Esophagus squamous epithelium (tissue), 5 donors: Measurements from ENCODE around the gene DOK6. TPM values are rescaled to one million over a fixed set of nuclear protein-coding genes. Genes with fewer than 3 reads are reported as not detected.

Experiments used
- DNase-seq: peaks from one replicate; lab custom pipeline; 2025; lab: John Stamatoyannopoulos, UW
- H3K27ac ChIP-seq, 4 donors: fragments of 200-600 bp; sonication (generic); one replicate each; pipeline ENCODE4 v1.5.1; 2016 to 2019; ENCODE audit warnings: mild to moderate bottlenecking in 1 of 4
- H3K27me3 ChIP-seq, 4 donors: fragments of 200-600 bp; sonication (generic); 1 replicate in 3 of 4; 2 replicates in 1 of 4; pipeline versions ENCODE4 v1.5.1 to v1.6.0; 2017 to 2021; ENCODE audit warnings: antibody characterized with exemption in 1 of 4
- H3K36me3 ChIP-seq, 3 donors: fragments of 200-600 bp; sonication (generic); one replicate each; pipeline ENCODE4 v1.5.1; 2016 to 2019
- H3K4me1 ChIP-seq, 3 donors: fragments of 200-600 bp; sonication (generic); one replicate each; pipeline ENCODE4 v1.5.1; 2017 to 2019
- H3K4me3 ChIP-seq, 4 donors: fragments of 200-600 bp; sonication (generic); 1 replicate in 3 of 4; 2 replicates in 1 of 4; pipeline ENCODE4 v1.5.1; 2016 to 2019; ENCODE audit warnings: mild to moderate bottlenecking in 2 of 4, moderate library complexity in 1 of 4
- H3K9me3 ChIP-seq, 3 donors: fragments of 200-600 bp; sonication (generic); one replicate each; pipeline ENCODE4 v1.5.1; 2016 to 2019
- POLR2A ChIP-seq, 4 donors: fragments of 450-650 bp; IDR thresholded peaks; one replicate each; pipeline ENCODE4 v1.6.1; 2017; ENCODE audit warnings: antibody characterized with exemption in 4 of 4, mild to moderate bottlenecking in 4 of 4, moderate library complexity in 3 of 4
- WGBS, 2 donors: methylation state at CpG; one replicate each; pipeline ENCODE4 v1.1.5; 2018; 5-methylcytosine and 5-hydroxymethylcytosine counted together
- intact Hi-C: fragments of 100-400 bp; cut with DNase I; formaldehyde crosslinking; loops from one replicate; pipeline ENCODE4 v1.15.0; 2022
- total RNA-seq, 4 donors: library from RNA; depleted of rRNA; stranded (reverse); fragments of >200 nt; gene quantifications; one replicate each; pipeline ENCODE4 v1.1.0, GENCODE V29; 2016
- TF ChIP-seq, protein P1 (sequence below), 6 experiments: fragments of 450-650 bp in 4 of 6; fragments of 200-600 bp in 2 of 6; sonication (generic) in 2 of 6; IDR thresholded peaks; one replicate each; pipeline ENCODE4 v1.5.1; 2016 to 2019; ENCODE audit warnings: antibody characterized with exemption in 6 of 6, mild to moderate bottlenecking in 4 of 6, moderate library complexity in 4 of 6
- donor health status: DM: yes; HTN: yes; CAD: no.

Gene DOK6
- total RNA-seq, 4 donors from 2014 or later: 0.57 to 0.88 TPM; not detected in 2

DNA sequence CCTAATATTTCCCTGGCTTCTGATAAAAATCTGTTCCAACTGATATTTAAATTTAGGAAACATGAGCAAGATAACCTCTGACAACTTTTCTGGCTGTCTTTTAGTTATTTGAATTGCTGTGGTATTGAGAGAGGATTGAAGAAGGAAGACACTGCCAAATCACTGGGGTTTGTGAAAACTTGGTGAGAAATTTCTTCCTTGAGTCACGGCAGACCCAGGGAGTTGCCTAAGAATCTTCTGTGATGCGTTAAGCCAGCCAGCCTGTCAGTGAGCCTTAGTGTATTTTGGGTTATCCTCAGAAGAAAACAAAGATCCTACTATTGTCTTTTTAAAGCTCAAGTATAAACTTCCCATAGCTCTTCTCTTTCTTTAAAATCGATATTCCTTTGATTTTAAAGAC lies 17.5 kb upstream of the DOK6 start:
- Histone ChIP-seq H3K36me3 (no peaks in the 10 kb centered on the region), H3K27me3 (no peaks in the 10 kb centered on the region), H3K4me1 (no peaks in the 10 kb centered on the region), H3K9me3 (no peaks in the 10 kb centered on the region), H3K4me3 (no peak overlapping the region), H3K27ac (no peak overlapping the region)
- WGBS, 2 donors: 45 to 51% methylated on average over 3 of the region's 3 CpGs
- intact Hi-C loops: no loop called here
- no peak for DNase-seq
- TF ChIP-seq, protein P1, sequence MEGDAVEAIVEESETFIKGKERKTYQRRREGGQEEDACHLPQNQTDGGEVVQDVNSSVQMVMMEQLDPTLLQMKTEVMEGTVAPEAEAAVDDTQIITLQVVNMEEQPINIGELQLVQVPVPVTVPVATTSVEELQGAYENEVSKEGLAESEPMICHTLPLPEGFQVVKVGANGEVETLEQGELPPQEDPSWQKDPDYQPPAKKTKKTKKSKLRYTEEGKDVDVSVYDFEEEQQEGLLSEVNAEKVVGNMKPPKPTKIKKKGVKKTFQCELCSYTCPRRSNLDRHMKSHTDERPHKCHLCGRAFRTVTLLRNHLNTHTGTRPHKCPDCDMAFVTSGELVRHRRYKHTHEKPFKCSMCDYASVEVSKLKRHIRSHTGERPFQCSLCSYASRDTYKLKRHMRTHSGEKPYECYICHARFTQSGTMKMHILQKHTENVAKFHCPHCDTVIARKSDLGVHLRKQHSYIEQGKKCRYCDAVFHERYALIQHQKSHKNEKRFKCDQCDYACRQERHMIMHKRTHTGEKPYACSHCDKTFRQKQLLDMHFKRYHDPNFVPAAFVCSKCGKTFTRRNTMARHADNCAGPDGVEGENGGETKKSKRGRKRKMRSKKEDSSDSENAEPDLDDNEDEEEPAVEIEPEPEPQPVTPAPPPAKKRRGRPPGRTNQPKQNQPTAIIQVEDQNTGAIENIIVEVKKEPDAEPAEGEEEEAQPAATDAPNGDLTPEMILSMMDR (IDR thresholded peaks at IDR 0.05): no peak
- TF ChIP-seq POLR2A (IDR thresholded peaks at IDR 0.05): no peak

DNA sequence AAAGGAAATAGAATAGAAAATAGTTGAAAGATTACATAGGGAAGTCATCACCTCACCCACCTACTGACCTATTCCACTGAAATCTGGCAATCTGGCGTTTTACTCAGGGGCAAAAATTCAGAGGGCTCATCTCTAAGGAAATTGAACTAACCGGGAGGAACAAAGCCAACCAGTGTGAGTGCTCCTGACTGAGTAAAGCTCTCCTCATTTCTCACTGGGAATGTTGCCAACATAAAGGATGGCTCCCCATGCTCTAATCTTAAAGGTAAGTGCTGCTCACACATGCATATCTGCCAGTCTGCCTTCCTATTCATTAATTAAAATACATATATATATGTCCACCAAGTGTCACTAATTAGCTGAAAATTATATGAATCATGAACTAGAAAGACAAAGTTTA lies 13.5 kb upstream of the DOK6 start:
- WGBS, 2 donors: 31 to 61% methylated on average over 2 of the region's 2 CpGs
- Histone ChIP-seq H3K27me3 (no peaks in the 10 kb centered on the region), H3K9me3 (no peaks in the 10 kb centered on the region), H3K4me3 (no peak overlapping the region), H3K27ac (no peak overlapping the region), H3K4me1 (no peaks in the 10 kb centered on the region), H3K36me3 (no peaks in the 10 kb centered on the region)
- no peak for TF ChIP-seq POLR2A (IDR thresholded peaks at IDR 0.05)
- TF ChIP-seq, protein P1 (IDR thresholded peaks at IDR 0.05): no peak
- intact Hi-C loops: no loop called here
- DNase-seq: no peak

- no peak overlapping the region for H3K4me3 ChIP-seq
- no peaks in the 10 kb centered on the region for H3K4me1 ChIP-seq
- no peaks in the 10 kb centered on the region for H3K36me3 ChIP-seq
- no peak overlapping the region for H3K27ac ChIP-seq
- intact Hi-C loops: no loop called here
- DNase-seq: no peak
- no peak for TF ChIP-seq POLR2A (IDR thresholded peaks at IDR 0.05)
- TF ChIP-seq, protein P1 (IDR thresholded peaks at IDR 0.05): no peak
- H3K27me3 ChIP-seq: no peaks in the 10 kb centered on the region
- H3K9me3 ChIP-seq: no peaks in the 10 kb centered on the region
- 92% methylated on average over 1 of the region's 1 CpG for WGBS, 2 donors
These were observed 12.5 kb upstream of the DOK6 start for GRCh38 chr18:69388222-69388621.

DNA sequence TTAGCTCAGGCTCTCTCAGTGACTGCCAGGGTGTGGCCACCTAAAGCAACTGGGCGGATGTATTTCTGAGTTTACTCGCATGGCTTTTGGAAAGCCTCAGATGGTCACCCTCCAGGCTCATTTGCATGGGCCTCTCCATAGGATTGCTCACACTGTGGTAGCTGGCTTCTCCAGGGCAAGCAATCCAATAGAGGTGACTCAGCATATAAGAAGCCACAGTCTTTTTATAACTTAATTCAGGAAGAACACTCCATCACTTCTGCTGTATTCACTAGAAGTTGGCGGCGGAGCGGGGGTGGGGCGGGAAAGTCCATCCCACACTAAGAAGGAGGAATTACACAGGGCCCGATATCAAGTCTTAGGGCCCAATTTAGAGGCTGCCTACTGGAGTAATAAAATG lies 3.6 kb upstream of the DOK6 start:
- 79 to 92% methylated on average over 7 of the region's 7 CpGs for WGBS, 2 donors
- Histone ChIP-seq H3K9me3 (no peaks in the 10 kb centered on the region), H3K4me3 (no peak overlapping the region), H3K4me1 (peaks cover 0 to 19% (median 0%) of the 10 kb centered on the region in 3 donors), H3K36me3 (no peaks in the 10 kb centered on the region), H3K27me3 (peaks cover 0 to 40% (median 1%) of the 10 kb centered on the region in 4 donors), H3K27ac (no peak overlapping the region)
- no peak for TF ChIP-seq POLR2A (IDR thresholded peaks at IDR 0.05)
- TF ChIP-seq, protein P1 (IDR thresholded peaks at IDR 0.05): no peak
- no peak for DNase-seq
- intact Hi-C loops: no loop called here

GRCh38 chr18:69399253-69399652 lies 1.4 kb upstream of the DOK6 start:
- intact Hi-C loops: no loop called here
- Histone ChIP-seq H3K27ac (no peak overlapping the region), H3K27me3 (peaks cover 0 to 56% (median 7%) of the 10 kb centered on the region in 4 donors), H3K36me3 (no peaks in the 10 kb centered on the region), H3K4me1 (peaks cover 0 to 26% (median 0%) of the 10 kb centered on the region in 3 donors), H3K9me3 (no peaks in the 10 kb centered on the region), H3K4me3 (no peak overlapping the region)
- TF ChIP-seq POLR2A (IDR thresholded peaks at IDR 0.05): no peak
- TF ChIP-seq, protein P1 (IDR thresholded peaks at IDR 0.05): no peak
- DNase-seq: no peak
- 48 to 61% methylated on average over 3 of the region's 3 CpGs for WGBS, 2 donors
